IMR-90 (cell line): ENCODE measurements around the gene MAGI1.

Experiments used
- CTCF ChIP-seq: conservative IDR thresholded peaks from 2 replicates; pipeline ENCODE4 v1.5.1; 2012; ENCODE audit warnings: mild to moderate bottlenecking, low read depth, low read length, improper control_type of control experiment
- RAD21 ChIP-seq: IDR thresholded peaks from 2 replicates; pipeline ENCODE4 v1.6.1; 2012; ENCODE audit warnings: low read length, improper control_type of control experiment

GRCh38 chr3:65639444-65639843 is 399.3 kb downstream of the MAGI1 start:
- TF ChIP-seq RAD21 (no peak), CTCF (no peak)
